ENCODE measurements around the gene PPFIBP2.

DNA sequence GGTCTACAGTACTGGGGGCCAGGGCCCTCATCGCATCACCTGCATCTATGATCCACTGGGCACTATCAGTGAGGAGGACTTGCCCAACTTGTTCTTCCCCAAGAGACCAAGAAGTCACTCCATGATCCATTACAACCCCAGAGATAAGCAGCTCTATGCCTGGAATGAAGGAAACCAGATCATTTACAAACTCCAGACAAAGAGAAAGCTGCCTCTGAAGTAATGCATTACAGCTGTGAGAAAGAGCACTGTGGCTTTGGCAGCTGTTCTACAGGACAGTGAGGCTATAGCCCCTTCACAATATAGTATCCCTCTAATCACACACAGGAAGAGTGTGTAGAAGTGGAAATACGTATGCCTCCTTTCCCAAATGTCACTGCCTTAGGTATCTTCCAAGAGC, 3.8 kb upstream of the PPFIBP2 start:
- no peak for TF ChIP-seq NBN (conservative IDR thresholded peaks at IDR 0.05)
- no peak for TF ChIP-seq RAD51 (IDR thresholded peaks at IDR 0.05; ENCODE audit: borderline replicate concordance)
- no peak for TF ChIP-seq NFIC (IDR thresholded peaks at IDR 0.05; ENCODE audit: low read length)
- TF ChIP-seq, protein P1, sequence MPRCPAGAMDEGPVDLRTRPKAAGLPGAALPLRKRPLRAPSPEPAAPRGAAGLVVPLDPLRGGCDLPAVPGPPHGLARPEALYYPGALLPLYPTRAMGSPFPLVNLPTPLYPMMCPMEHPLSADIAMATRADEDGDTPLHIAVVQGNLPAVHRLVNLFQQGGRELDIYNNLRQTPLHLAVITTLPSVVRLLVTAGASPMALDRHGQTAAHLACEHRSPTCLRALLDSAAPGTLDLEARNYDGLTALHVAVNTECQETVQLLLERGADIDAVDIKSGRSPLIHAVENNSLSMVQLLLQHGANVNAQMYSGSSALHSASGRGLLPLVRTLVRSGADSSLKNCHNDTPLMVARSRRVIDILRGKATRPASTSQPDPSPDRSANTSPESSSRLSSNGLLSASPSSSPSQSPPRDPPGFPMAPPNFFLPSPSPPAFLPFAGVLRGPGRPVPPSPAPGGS (CRISPR knock-in tag; IDR thresholded peaks at IDR 0.05) = no peak
- TF ChIP-seq, protein P2, sequence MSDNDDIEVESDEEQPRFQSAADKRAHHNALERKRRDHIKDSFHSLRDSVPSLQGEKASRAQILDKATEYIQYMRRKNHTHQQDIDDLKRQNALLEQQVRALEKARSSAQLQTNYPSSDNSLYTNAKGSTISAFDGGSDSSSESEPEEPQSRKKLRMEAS (IDR thresholded peaks at IDR 0.05) = no peak
- no peak for TF ChIP-seq ATF2 (CRISPR knock-in tag; IDR thresholded peaks at IDR 0.05)
- no peak for TF ChIP-seq GATA4 (IDR thresholded peaks at IDR 0.05; ENCODE audit: borderline replicate concordance, low read depth)
- TF ChIP-seq, protein P3, sequence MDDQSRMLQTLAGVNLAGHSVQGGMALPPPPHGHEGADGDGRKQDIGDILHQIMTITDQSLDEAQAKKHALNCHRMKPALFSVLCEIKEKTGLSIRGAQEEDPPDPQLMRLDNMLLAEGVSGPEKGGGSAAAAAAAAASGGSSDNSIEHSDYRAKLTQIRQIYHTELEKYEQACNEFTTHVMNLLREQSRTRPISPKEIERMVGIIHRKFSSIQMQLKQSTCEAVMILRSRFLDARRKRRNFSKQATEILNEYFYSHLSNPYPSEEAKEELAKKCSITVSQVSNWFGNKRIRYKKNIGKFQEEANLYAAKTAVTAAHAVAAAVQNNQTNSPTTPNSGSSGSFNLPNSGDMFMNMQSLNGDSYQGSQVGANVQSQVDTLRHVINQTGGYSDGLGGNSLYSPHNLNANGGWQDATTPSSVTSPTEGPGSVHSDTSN (CRISPR knock-in tag; IDR thresholded peaks at IDR 0.05; ENCODE audit: borderline replicate concordance) = no peak
- no peak for TF ChIP-seq DNMT1 (CRISPR knock-in tag; IDR thresholded peaks at IDR 0.05)
- TF ChIP-seq POLR2A (IDR thresholded peaks at IDR 0.05; ENCODE audit: insufficient read depth in 1 of 2, low read depth in 2 of 2, low read length in 2 of 2) = no peak
- no peak for TF ChIP-seq ZKSCAN1 (IDR thresholded peaks at IDR 0.05; ENCODE audit: low read length)
- no peak for TF ChIP-seq ZBTB42 (CRISPR knock-in tag; IDR thresholded peaks at IDR 0.05)
